ENCODE results near the gene ITGA8.

The ITGA8 gene

DNA sequence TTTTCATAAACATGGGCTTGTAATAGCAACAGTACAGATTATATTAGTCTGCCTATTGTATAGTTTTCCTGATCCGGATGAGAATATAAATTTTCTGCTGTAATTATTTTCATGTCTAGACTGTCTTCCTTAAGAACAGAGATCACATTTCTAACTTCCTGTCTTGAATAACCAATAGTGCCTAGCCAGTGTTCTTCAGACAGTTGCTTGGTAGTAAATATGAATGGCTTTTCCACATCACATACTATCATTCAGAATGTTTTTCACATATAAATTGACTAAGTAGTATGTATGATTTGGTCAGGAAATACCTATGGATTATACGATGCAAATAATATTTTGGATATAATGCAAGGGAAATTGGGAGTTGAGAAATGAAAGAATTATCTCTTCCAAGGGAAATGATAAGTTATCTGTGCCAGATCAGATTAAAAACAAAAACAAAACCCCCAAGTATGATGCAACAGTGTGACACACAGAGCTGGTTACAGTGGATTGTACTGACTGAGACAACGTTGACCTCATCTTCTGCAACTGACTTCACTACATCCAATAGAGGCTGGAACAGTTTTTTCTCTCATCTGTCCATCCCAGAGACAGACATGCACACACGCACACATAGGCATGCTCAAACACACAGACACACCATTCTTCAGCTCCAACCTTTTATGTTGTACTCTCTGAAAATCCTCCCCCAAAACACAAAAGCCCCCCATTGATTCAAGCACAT is 16.4 kb downstream of the ITGA8 start:
- H2AFZ ChIP-seq (ENCODE audit: low read depth, low read length) = no peak overlapping the region
- no peaks in the 10 kb centered on the region for H3K36me3 ChIP-seq (ENCODE audit: insufficient read depth, low read length)
- no peak overlapping the region for H3K4me3 ChIP-seq (ENCODE audit: low read length)
- no peaks in the 10 kb centered on the region for H3K9me3 ChIP-seq (ENCODE audit: low read length)
- H3K4me1 ChIP-seq (ENCODE audit: insufficient read depth, low read length) = no peaks in the 10 kb centered on the region
- H3K27me3 ChIP-seq (ENCODE audit: insufficient read depth, low read length) = no peaks in the 10 kb centered on the region

DNA sequence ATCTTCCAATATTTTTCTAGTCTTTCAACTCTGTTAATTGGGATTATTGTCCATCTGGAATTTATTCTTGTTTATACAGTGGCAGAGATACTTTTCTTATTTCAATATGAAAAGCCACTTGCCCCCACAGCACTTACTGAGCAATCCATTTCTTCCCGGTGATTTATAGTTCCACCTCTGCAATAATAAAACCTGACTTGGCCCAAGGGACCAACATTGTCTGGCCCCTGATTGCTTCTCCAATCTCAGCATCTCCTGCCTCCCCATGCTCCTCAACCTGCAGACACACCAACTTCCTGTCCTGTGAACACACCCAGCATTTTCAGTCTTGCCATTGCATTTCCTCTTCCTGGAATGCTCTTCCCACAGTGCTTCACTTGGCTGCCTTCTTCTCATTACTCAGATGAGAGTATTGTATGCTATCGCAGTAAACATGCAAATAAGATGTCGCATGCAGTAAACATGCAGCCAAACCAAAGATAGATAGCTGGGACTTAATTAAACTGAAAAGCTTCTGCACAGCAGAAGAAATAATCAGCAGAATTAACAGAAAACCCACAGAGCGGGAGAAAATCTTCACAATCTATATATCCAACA is 19.5 kb downstream of the ITGA8 start:
- Histone ChIP-seq H3K36me3 (ENCODE audit: insufficient read depth, low read length) (no peaks in the 10 kb centered on the region), H3K4me1 (ENCODE audit: insufficient read depth, low read length) (no peaks in the 10 kb centered on the region), H3K4me3 (ENCODE audit: low read length) (no peak overlapping the region), H2AFZ (ENCODE audit: low read depth, low read length) (no peak overlapping the region), H3K27me3 (ENCODE audit: insufficient read depth, low read length) (peaks cover 6% of the 10 kb centered on the region), H3K9me3 (ENCODE audit: low read length) (no peaks in the 10 kb centered on the region)

DNA sequence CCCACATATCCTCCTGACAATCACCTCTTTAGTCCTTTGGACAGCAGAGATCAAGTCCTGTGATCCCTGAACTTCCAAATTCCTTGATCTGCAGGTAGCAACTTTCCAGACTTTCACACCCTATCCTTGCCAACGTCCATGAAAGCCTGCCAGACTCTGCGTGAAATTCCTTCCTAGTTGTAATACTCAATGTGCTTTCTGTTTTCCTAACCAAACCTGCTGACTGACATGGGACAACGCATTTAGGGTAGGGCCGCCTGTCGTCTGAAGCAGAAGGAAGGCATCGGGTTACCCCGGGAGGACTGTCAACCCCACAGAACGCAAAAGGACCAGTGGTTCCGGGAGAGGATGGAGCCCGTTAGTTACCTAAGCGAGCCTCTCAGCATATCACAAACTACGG is 23.9 kb downstream of the ITGA8 start:
- Histone ChIP-seq H3K27me3 (ENCODE audit: insufficient read depth, low read length) (peaks cover 6% of the 10 kb centered on the region), H3K9me3 (ENCODE audit: low read length) (no peaks in the 10 kb centered on the region)

DNA sequence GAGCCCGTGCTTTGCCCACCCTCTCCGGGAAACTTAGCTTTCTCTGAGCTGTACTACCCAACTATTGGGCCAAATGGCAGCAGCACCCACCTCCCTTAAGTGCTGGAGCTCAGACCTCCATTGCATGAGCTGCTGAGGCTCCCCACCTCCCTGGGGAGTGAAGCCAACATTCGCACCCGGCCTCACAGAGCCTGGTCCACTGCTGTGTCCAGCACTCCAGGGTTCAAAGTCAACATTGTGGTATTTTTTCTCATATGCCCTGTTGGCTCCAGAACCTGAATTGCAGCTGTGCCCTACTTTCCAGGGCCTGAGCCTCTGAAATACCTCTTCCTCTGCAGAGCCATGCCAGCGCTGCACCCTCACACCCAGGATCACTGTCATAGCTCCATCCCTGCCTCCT is 29.7 kb downstream of the ITGA8 start:
- no peaks in the 10 kb centered on the region for H3K9me3 ChIP-seq (ENCODE audit: low read length)
- H3K36me3 ChIP-seq (ENCODE audit: insufficient read depth, low read length) = no peaks in the 10 kb centered on the region
- H3K27me3 ChIP-seq (ENCODE audit: insufficient read depth, low read length) = no peaks in the 10 kb centered on the region
- no peak overlapping the region for H2AFZ ChIP-seq (ENCODE audit: low read depth, low read length)
- H3K4me1 ChIP-seq (ENCODE audit: insufficient read depth, low read length) = no peaks in the 10 kb centered on the region
- no peak overlapping the region for H3K4me3 ChIP-seq (ENCODE audit: low read length)

More for the DNA sequence above, 23.9 kb downstream of the ITGA8 start:
- H3K4me1 ChIP-seq (ENCODE audit: insufficient read depth, low read length) = no peaks in the 10 kb centered on the region
- no peak overlapping the region for H2AFZ ChIP-seq (ENCODE audit: low read depth, low read length)
- H3K4me3 ChIP-seq (ENCODE audit: low read length) = no peak overlapping the region
- H3K36me3 ChIP-seq (ENCODE audit: insufficient read depth, low read length) = no peaks in the 10 kb centered on the region

DNA sequence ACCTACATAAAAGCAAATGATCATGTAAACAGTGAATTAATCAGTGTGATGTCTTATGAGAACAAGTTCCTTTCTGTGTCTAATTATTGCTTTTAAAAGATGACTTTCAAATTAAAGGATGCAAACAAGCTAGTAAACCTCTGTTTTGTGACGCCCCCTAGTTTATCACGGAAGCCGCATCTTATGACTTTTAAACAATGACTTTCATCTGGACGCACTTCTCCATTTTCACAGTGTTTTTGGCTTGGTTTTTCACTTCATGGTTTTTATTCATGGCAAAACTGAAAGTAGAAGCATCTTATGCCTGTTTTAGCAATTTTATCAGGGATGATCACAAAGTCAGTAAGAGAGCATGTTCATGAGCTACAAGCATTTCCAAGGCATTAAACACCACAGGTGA is 35.0 kb downstream of the ITGA8 start:
- Histone ChIP-seq H3K4me3 (ENCODE audit: low read length) (no peak overlapping the region), H3K4me1 (ENCODE audit: insufficient read depth, low read length) (no peaks in the 10 kb centered on the region), H3K27me3 (ENCODE audit: insufficient read depth, low read length) (no peaks in the 10 kb centered on the region), H2AFZ (ENCODE audit: low read depth, low read length) (no peak overlapping the region), H3K9me3 (ENCODE audit: low read length) (no peaks in the 10 kb centered on the region), H3K36me3 (ENCODE audit: insufficient read depth, low read length) (no peaks in the 10 kb centered on the region)

DNA sequence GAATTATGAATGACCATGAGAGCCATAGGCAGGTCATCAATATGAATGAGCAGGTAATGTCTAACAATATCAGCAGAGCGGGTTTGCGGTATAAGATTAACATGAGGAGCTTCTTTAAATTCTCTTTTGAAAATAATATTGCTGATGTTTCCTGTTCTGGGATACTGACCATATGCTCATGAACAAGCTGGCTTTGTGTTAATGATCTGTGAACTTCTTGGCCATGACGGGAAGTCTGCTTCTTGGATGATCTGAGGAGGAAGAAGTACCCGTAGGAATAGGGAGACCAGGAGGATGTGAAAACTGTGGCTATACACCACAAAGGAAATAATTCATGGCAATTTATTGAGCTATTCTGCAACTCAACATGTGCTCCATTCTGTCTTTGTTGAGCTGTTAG is 38.6 kb downstream of the ITGA8 start:
- no peaks in the 10 kb centered on the region for H3K4me1 ChIP-seq (ENCODE audit: insufficient read depth, low read length)
- no peaks in the 10 kb centered on the region for H3K36me3 ChIP-seq (ENCODE audit: insufficient read depth, low read length)
- no peak overlapping the region for H3K4me3 ChIP-seq (ENCODE audit: low read length)
- H3K9me3 ChIP-seq (ENCODE audit: low read length) = no peaks in the 10 kb centered on the region
- H2AFZ ChIP-seq (ENCODE audit: low read depth, low read length) = no peak overlapping the region
- H3K27me3 ChIP-seq (ENCODE audit: insufficient read depth, low read length) = no peaks in the 10 kb centered on the region

DNA sequence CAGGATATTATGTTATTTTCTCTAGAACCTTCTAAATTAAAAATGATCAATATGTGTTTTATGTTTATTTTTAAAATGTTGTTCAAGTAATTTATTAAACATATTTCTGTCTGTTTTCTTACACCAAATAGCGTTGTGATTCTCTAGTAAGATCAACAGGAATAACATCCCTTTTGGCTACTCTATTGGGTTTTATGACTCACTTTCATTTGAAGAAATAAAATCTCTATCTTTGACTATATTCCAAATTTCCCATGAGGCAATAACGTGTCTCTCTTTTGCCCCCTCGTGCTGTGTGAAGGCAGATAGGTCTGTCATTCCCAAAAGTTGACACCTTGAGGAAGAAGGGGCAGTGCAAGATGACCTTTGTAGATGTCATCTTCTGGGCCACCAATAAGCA is 40.9 kb downstream of the ITGA8 start:
- H3K4me3 ChIP-seq (ENCODE audit: low read length) = no peak overlapping the region
- no peaks in the 10 kb centered on the region for H3K4me1 ChIP-seq (ENCODE audit: insufficient read depth, low read length)
- no peak overlapping the region for H2AFZ ChIP-seq (ENCODE audit: low read depth, low read length)
- no peaks in the 10 kb centered on the region for H3K36me3 ChIP-seq (ENCODE audit: insufficient read depth, low read length)
- H3K9me3 ChIP-seq (ENCODE audit: low read length) = no peaks in the 10 kb centered on the region
- no peaks in the 10 kb centered on the region for H3K27me3 ChIP-seq (ENCODE audit: insufficient read depth, low read length)

DNA sequence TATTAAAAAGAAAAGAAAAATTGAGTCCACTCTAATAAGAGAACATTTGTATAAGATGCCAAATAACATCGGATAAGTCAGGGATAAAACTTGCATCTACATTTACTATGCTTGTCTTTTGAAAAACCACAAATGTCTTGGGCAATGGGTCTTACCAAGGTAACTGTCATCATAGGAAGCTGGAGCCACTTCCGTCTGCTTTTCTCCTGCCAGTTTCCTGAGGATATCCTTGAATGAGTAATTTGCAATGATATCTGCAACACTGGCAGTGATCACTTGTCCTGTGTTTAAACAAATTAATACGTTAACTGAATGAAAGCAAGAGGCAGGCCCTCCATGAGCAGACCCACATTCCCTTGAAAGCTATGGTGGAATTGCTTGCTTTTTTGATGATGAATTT is 47.3 kb downstream of the ITGA8 start:
- no peaks in the 10 kb centered on the region for H3K9me3 ChIP-seq (ENCODE audit: low read length)
- no peaks in the 10 kb centered on the region for H3K36me3 ChIP-seq (ENCODE audit: insufficient read depth, low read length)
- H3K27me3 ChIP-seq (ENCODE audit: insufficient read depth, low read length) = no peaks in the 10 kb centered on the region
- H3K4me1 ChIP-seq (ENCODE audit: insufficient read depth, low read length) = no peaks in the 10 kb centered on the region
- H3K4me3 ChIP-seq (ENCODE audit: low read length) = no peak overlapping the region
- H2AFZ ChIP-seq (ENCODE audit: low read depth, low read length) = no peak overlapping the region

DNA sequence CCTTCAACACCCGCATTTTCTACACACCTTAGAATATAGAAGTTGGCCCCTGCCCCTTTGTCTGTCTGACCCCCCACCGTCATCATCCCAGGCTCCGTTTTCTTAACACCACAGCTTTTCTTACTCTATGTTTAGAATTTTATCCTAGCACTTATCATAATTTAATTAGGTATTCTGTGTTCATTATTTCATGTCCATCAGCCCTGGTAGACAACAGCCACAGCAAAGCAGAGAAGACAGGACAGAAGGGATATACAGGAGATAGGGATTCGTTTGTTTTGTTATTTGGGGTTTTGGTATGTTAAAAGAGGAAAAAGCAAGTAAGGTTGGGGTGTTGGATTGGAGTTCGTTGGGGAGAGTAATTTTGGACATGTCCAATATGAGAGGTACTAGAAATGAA is 48.8 kb downstream of the ITGA8 start:
- Histone ChIP-seq H3K27me3 (ENCODE audit: insufficient read depth, low read length) (no peaks in the 10 kb centered on the region), H3K36me3 (ENCODE audit: insufficient read depth, low read length) (no peaks in the 10 kb centered on the region), H2AFZ (ENCODE audit: low read depth, low read length) (no peak overlapping the region), H3K4me1 (ENCODE audit: insufficient read depth, low read length) (no peaks in the 10 kb centered on the region), H3K9me3 (ENCODE audit: low read length) (no peaks in the 10 kb centered on the region), H3K4me3 (ENCODE audit: low read length) (no peak overlapping the region)

DNA sequence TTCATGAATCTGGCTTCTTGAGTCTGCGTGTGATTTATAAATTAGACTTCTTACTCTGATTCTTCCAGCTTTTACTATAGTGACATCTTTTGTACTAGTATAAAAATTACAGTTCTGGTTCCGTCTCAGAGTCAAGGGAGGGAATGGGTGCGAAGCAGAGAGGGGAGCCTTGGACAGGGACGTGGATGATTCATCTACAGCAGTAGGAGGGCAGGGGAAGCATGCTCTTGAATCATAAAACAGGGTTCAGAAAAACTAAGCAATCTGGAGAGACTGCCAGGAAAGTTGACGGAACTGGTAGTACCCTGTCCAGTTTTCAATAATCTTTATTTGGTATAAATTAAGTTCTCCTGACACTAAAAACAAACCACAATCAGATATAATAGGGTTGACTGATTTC is 58.1 kb downstream of the ITGA8 start:
- no peak overlapping the region for H2AFZ ChIP-seq (ENCODE audit: low read depth, low read length)
- no peaks in the 10 kb centered on the region for H3K27me3 ChIP-seq (ENCODE audit: insufficient read depth, low read length)
- H3K4me3 ChIP-seq (ENCODE audit: low read length) = no peak overlapping the region
- H3K36me3 ChIP-seq (ENCODE audit: insufficient read depth, low read length) = no peaks in the 10 kb centered on the region
- H3K9me3 ChIP-seq (ENCODE audit: low read length) = no peaks in the 10 kb centered on the region
- no peaks in the 10 kb centered on the region for H3K4me1 ChIP-seq (ENCODE audit: insufficient read depth, low read length)

DNA sequence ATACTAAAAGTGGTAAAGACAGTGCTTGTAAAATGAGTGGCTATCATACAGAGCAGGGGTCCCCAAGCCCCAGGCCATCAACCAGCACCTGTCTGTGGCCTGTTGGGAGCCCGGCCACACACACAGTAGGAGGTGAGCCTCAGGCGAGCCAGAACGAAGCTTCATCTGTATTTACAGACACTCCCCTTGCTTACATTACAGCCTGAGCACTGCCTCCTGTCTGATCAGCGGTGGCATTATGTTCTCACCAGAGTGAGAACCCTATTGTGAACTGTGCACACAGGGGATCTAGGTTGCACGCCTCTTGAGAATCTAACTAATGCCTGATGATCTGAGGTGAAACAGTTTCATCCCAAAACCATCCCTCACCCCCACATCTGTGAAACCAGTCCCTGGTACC is 58.7 kb downstream of the ITGA8 start:
- Histone ChIP-seq H2AFZ (ENCODE audit: low read depth, low read length) (no peak overlapping the region), H3K9me3 (ENCODE audit: low read length) (no peaks in the 10 kb centered on the region), H3K36me3 (ENCODE audit: insufficient read depth, low read length) (no peaks in the 10 kb centered on the region), H3K27me3 (ENCODE audit: insufficient read depth, low read length) (no peaks in the 10 kb centered on the region), H3K4me3 (ENCODE audit: low read length) (no peak overlapping the region), H3K4me1 (ENCODE audit: insufficient read depth, low read length) (no peaks in the 10 kb centered on the region)

DNA sequence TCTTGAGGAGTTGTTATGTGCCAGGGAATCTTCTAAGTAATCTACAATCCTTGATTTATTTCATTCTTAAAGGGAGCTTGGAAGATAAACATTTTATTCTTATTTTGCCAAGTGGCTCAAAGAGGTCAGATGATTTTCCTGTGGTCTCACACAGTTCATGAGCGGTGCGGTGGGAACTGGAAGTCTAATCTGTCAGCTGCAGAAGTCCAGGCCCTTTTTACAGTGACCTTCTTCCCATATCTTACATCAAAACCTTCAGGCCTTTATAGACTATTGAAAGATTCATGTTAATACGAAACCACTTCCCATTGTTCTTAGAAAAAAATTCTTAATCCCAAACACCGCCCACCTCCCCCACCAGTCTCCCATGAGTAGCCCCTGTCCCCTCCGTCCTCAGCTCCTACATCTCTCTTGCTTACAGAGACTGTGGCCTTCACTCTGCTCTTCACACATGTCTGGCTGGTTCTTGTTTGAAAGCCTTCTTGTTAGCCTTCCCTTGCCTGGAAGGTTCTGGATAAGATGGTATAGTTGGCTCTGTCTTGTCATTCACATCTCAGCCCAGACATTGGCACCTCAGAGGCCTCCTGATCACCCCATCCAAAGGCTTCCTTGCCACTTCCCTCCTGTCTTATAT is 61.5 kb downstream of the ITGA8 start:
- Histone ChIP-seq H3K4me1 (ENCODE audit: insufficient read depth, low read length) (no peaks in the 10 kb centered on the region), H3K27me3 (ENCODE audit: insufficient read depth, low read length) (no peaks in the 10 kb centered on the region), H2AFZ (ENCODE audit: low read depth, low read length) (no peak overlapping the region), H3K36me3 (ENCODE audit: insufficient read depth, low read length) (no peaks in the 10 kb centered on the region), H3K4me3 (ENCODE audit: low read length) (no peak overlapping the region), H3K9me3 (ENCODE audit: low read length) (no peaks in the 10 kb centered on the region)

DNA sequence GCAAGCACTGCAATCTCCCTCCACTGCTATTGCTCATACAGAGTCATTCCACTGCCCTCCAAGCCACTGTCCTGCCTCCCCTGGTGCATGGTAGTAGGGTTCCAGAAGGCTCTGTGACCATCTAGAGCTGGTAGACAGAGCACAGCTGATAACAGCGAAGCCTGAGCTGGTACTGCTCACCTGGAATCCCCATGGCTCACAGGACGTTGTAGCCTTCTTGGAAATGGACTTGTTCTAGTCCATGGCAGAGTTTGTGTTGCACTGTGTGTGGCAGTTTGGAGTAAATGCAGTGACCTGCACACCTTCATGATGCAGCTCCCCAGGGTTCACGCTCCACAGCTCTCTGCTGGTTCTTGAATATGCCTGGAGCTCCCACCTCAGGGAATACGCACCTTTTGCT is 67.0 kb downstream of the ITGA8 start:
- Histone ChIP-seq H3K9me3 (ENCODE audit: low read length) (no peaks in the 10 kb centered on the region), H2AFZ (ENCODE audit: low read depth, low read length) (no peak overlapping the region), H3K27me3 (ENCODE audit: insufficient read depth, low read length) (no peaks in the 10 kb centered on the region), H3K4me1 (ENCODE audit: insufficient read depth, low read length) (no peaks in the 10 kb centered on the region), H3K4me3 (ENCODE audit: low read length) (no peak overlapping the region), H3K36me3 (ENCODE audit: insufficient read depth, low read length) (no peaks in the 10 kb centered on the region)

All from neuron (in vitro differentiated cells).